GM23338 (cell line): ENCODE results near the gene CACNA1S.

Experiments
- CREB1 ChIP-seq: fragments of 250-450 bp; sonication (Bioruptor Pico); IDR thresholded peaks from 2 replicates; pipeline ENCODE4 v1.5.0; 2020; ENCODE audit warnings: low read depth, mild to moderate bottlenecking, moderate library complexity
- EZH2 ChIP-seq: fragments of 200-600 bp; sonication (generic); IDR thresholded peaks from one replicate; pipeline ENCODE4 v1.8.0; 2017; ENCODE audit warnings: antibody characterized with exemption, mild to moderate bottlenecking, low read depth; ENCODE audit not compliant: unreplicated experiment
- EZH2phosphoT487 ChIP-seq: fragments of 200-600 bp; sonication (generic); IDR thresholded peaks from one replicate; pipeline ENCODE4 v1.8.1; 2018; ENCODE audit warnings: antibody characterized with exemption; ENCODE audit not compliant: unreplicated experiment
- JUNB ChIP-seq: IDR thresholded peaks from one replicate; pipeline ENCODE4 v1.6.1; 2016; ENCODE audit warnings: antibody characterized with exemption; ENCODE audit not compliant: unreplicated experiment
- NANOG ChIP-seq: IDR thresholded peaks from 2 replicates; pipeline ENCODE4 v1.6.1; 2016; ENCODE audit warnings: antibody characterized with exemption, borderline replicate concordance
- POLR2AphosphoS5 ChIP-seq: IDR thresholded peaks from 2 replicates; pipeline ENCODE4 v1.6.1; 2016; ENCODE audit warnings: antibody characterized with exemption, low read depth
- REST ChIP-seq: IDR thresholded peaks from one replicate; pipeline ENCODE4 v1.6.1; 2018; ENCODE audit warnings: antibody characterized with exemption; ENCODE audit not compliant: unreplicated experiment
- ZNF114 ChIP-seq: fragments of 250-450 bp; sonication (Bioruptor Pico); IDR thresholded peaks from 2 replicates; pipeline ENCODE4 v1.5.0; 2020; ENCODE audit warnings: mild to moderate bottlenecking, moderate library complexity
- ZNF331 ChIP-seq: fragments of 250-450 bp; sonication (Bioruptor Pico); IDR thresholded peaks from 2 replicates; pipeline ENCODE4 v1.5.0; 2020; ENCODE audit warnings: low read depth, mild to moderate bottlenecking, moderate library complexity
- TF ChIP-seq, protein P1 (sequence below), 2 experiments: fragments of 200-600 bp in 1 of 2; sonication (generic) in 1 of 2; conservative IDR thresholded peaks; 2 replicates each; pipeline versions ENCODE4 v1.5.1 to v1.6.1; 2016 to 2017; ENCODE audit warnings: antibody characterized with exemption in 2 of 2, low read depth in 2 of 2, mild to moderate bottlenecking in 2 of 2, moderate library complexity in 1 of 2
- TF ChIP-seq, protein P2 (sequence below): IDR thresholded peaks from 2 replicates; pipeline ENCODE4 v1.6.1; 2016; ENCODE audit warnings: antibody characterized with exemption

DNA sequence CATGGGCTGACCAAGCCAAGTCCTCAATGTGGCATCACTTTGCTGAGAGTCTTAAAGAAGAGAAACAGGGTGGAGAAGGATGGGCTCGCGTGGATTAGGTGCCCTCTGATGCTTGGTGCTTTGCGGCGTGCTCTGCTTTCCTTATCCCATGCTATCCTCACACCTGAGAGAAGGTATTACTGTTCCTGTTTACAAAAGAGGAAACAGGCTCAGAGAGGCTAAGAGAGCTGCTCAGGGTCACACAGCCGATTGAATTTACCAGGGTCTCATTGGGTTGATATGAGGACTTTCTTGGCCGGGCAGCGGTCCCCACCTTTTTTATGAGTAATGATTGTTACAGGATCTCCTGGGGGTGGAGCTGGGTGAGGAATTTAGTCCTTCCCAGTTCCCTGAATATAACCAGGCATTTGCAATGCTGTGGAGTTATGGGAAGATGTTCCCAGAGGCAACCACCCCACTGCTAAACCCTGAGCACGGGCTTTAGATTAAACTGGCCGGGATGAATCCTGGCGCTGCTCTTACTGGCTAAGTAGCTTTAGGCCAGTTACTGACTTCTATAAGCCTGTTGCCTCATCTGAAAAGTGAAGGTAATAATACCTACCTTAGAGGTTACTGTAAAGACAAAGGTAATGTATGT, 10.2 kb upstream of the CACNA1S start:
- TF ChIP-seq, protein P1, sequence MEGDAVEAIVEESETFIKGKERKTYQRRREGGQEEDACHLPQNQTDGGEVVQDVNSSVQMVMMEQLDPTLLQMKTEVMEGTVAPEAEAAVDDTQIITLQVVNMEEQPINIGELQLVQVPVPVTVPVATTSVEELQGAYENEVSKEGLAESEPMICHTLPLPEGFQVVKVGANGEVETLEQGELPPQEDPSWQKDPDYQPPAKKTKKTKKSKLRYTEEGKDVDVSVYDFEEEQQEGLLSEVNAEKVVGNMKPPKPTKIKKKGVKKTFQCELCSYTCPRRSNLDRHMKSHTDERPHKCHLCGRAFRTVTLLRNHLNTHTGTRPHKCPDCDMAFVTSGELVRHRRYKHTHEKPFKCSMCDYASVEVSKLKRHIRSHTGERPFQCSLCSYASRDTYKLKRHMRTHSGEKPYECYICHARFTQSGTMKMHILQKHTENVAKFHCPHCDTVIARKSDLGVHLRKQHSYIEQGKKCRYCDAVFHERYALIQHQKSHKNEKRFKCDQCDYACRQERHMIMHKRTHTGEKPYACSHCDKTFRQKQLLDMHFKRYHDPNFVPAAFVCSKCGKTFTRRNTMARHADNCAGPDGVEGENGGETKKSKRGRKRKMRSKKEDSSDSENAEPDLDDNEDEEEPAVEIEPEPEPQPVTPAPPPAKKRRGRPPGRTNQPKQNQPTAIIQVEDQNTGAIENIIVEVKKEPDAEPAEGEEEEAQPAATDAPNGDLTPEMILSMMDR (conservative IDR thresholded peaks at IDR 0.05; ENCODE audit: low read depth in 2 of 2), result no peak
- TF ChIP-seq POLR2AphosphoS5 (no peak), EZH2 (no peak), JUNB (no peak), EZH2phosphoT487 (no peak), REST (no peak), CREB1 (no peak), ZNF114 (no peak), NANOG (no peak), ZNF331 (CRISPR knock-in tag) (no peak)
- TF ChIP-seq, protein P2, sequence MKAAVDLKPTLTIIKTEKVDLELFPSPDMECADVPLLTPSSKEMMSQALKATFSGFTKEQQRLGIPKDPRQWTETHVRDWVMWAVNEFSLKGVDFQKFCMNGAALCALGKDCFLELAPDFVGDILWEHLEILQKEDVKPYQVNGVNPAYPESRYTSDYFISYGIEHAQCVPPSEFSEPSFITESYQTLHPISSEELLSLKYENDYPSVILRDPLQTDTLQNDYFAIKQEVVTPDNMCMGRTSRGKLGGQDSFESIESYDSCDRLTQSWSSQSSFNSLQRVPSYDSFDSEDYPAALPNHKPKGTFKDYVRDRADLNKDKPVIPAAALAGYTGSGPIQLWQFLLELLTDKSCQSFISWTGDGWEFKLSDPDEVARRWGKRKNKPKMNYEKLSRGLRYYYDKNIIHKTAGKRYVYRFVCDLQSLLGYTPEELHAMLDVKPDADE, result no peak
